ENCODE measurements around the gene PACSIN1. TPM values are rescaled to one million over a fixed set of nuclear protein-coding genes. Genes with fewer than 3 reads are reported as not detected.
A peak's percentile ranks its signal among the peaks of the same experiment; 100 is the strongest.
"Not testable (repeated sequence)": the region's sequence is repeated elsewhere in the genome, so short reads cannot be mapped to it uniquely, and the experiment has no call there.

The PACSIN1 gene
- total RNA-seq, 1 experiment from 2014 or later: not detected

GRCh38 chr6:34466242-34467185 is 638 bp downstream of the PACSIN1 start:
- no peaks in the 10 kb centered on the region for H3K36me3 ChIP-seq
- H3K4me1 ChIP-seq: no peaks in the 10 kb centered on the region
- H3K4me3 ChIP-seq: no peak overlapping the region
- no peaks in the 10 kb centered on the region for H3K27me3 ChIP-seq
- no peak overlapping the region for H3K27ac ChIP-seq
- no peaks in the 10 kb centered on the region for H3K9me3 ChIP-seq (replicated peaks)
- DNase-seq: no peak

GRCh38 chr6:34468378-34468892 is 2.6 kb downstream of the PACSIN1 start:
- Histone ChIP-seq H3K27ac (no peak overlapping the region), H3K4me3 (no peak overlapping the region), H3K36me3 (no peaks in the 10 kb centered on the region), H3K27me3 (no peaks in the 10 kb centered on the region), H3K9me3 (replicated peaks) (no peaks in the 10 kb centered on the region), H3K4me1 (no peaks in the 10 kb centered on the region)
- no peak for DNase-seq

GRCh38 chr6:34469499-34469898 is 3.6 kb downstream of the PACSIN1 start:
- H3K4me3 ChIP-seq: no peak overlapping the region
- H3K9me3 ChIP-seq (replicated peaks): 0 out of 2 replicates have a peak, but pooled peaks cover 2% of the 10 kb centered on the region
- no peak for DNase-seq
- no peaks in the 10 kb centered on the region for H3K36me3 ChIP-seq
- no peak overlapping the region for H3K27ac ChIP-seq
- H3K27me3 ChIP-seq: no peaks in the 10 kb centered on the region
- H3K4me1 ChIP-seq: no peaks in the 10 kb centered on the region

- H3K4me1 ChIP-seq: no peaks in the 10 kb centered on the region
- no peak overlapping the region for H3K27ac ChIP-seq
- no peak overlapping the region for H3K4me3 ChIP-seq
- 0 out of 2 replicates have a peak, but pooled peaks cover 2% of the 10 kb centered on the region for H3K9me3 ChIP-seq (replicated peaks)
- H3K36me3 ChIP-seq: no peaks in the 10 kb centered on the region
- H3K27me3 ChIP-seq: no peaks in the 10 kb centered on the region
- DNase-seq: no peak
Observed at GRCh38 chr6:34472425-34472824, 6.5 kb downstream of the PACSIN1 start.

GRCh38 chr6:34473967-34474366 is 8.1 kb downstream of the PACSIN1 start:
- Histone ChIP-seq H3K27me3 (no peaks in the 10 kb centered on the region), H3K4me1 (no peaks in the 10 kb centered on the region), H3K36me3 (no peaks in the 10 kb centered on the region), H3K27ac (no peak overlapping the region), H3K4me3 (no peak overlapping the region), H3K9me3 (replicated peaks) (0 out of 2 replicates have a peak, but pooled peaks cover 2% of the 10 kb centered on the region)
- DNase-seq: no peak

GRCh38 chr6:34474754-34475153 is 8.9 kb downstream of the PACSIN1 start:
- no peak overlapping the region for H3K4me3 ChIP-seq
- no peak for DNase-seq
- H3K9me3 ChIP-seq (replicated peaks): 0 out of 2 replicates have a peak, but pooled peaks cover 2% of the 10 kb centered on the region
- H3K36me3 ChIP-seq: no peaks in the 10 kb centered on the region
- no peaks in the 10 kb centered on the region for H3K27me3 ChIP-seq
- H3K27ac ChIP-seq: no peak overlapping the region
- H3K4me1 ChIP-seq: no peaks in the 10 kb centered on the region

GRCh38 chr6:34475238-34475682 is 9.4 kb downstream of the PACSIN1 start:
- H3K4me3 ChIP-seq: no peak overlapping the region
- DNase-seq: no peak
- no peak overlapping the region for H3K27ac ChIP-seq
- no peaks in the 10 kb centered on the region for H3K36me3 ChIP-seq
- 0 out of 2 replicates have a peak, but pooled peaks cover 2% of the 10 kb centered on the region for H3K9me3 ChIP-seq (replicated peaks)
- H3K27me3 ChIP-seq: no peaks in the 10 kb centered on the region
- H3K4me1 ChIP-seq: no peaks in the 10 kb centered on the region

- Histone ChIP-seq H3K4me1 (no peaks in the 10 kb centered on the region), H3K27ac (no peak overlapping the region), H3K27me3 (no peaks in the 10 kb centered on the region), H3K36me3 (no peaks in the 10 kb centered on the region), H3K4me3 (no peak overlapping the region), H3K9me3 (replicated peaks) (0 out of 2 replicates have a peak, but pooled peaks cover 2% of the 10 kb centered on the region)
- no peak for DNase-seq
Observed at GRCh38 chr6:34475767-34476328, 10.0 kb downstream of the PACSIN1 start.

- H3K9me3 ChIP-seq (replicated peaks): 0 out of 2 replicates have a peak, but pooled peaks cover 2% of the 10 kb centered on the region
- DNase-seq: peak; percentile 40 to 46
- no peaks in the 10 kb centered on the region for H3K4me1 ChIP-seq
- no peak overlapping the region for H3K4me3 ChIP-seq
- H3K36me3 ChIP-seq: no peaks in the 10 kb centered on the region
- H3K27ac ChIP-seq: no peak overlapping the region
- H3K27me3 ChIP-seq: no peaks in the 10 kb centered on the region
Observed at GRCh38 chr6:34476447-34476846, 10.6 kb downstream of the PACSIN1 start.

- DNase-seq: no peak
- Histone ChIP-seq H3K4me1 (no peaks in the 10 kb centered on the region), H3K27ac (no peak overlapping the region), H3K27me3 (no peaks in the 10 kb centered on the region), H3K9me3 (replicated peaks) (0 out of 2 replicates have a peak, but pooled peaks cover 2% of the 10 kb centered on the region), H3K4me3 (no peak overlapping the region), H3K36me3 (no peaks in the 10 kb centered on the region)
Observed at GRCh38 chr6:34476921-34477320, 11.0 kb downstream of the PACSIN1 start.

- H3K27ac ChIP-seq: no peak overlapping the region
- no peaks in the 10 kb centered on the region for H3K36me3 ChIP-seq
- H3K9me3 ChIP-seq (replicated peaks): 0 out of 2 replicates have a peak, but pooled peaks cover 2% of the 10 kb centered on the region
- no peaks in the 10 kb centered on the region for H3K27me3 ChIP-seq
- no peak overlapping the region for H3K4me3 ChIP-seq
- DNase-seq: no peak
- no peaks in the 10 kb centered on the region for H3K4me1 ChIP-seq
Observed at GRCh38 chr6:34478796-34479195, 12.9 kb downstream of the PACSIN1 start.

- H3K36me3 ChIP-seq; H3K4me1 ChIP-seq; H3K27ac ChIP-seq; H3K27me3 ChIP-seq; H3K9me3 ChIP-seq (replicated peaks); DNase-seq; H3K4me3 ChIP-seq: not testable (repeated sequence)
Observed at GRCh38 chr6:34483781-34484180, 17.9 kb downstream of the PACSIN1 start.

- H3K27ac ChIP-seq: no peak overlapping the region
- no peak for DNase-seq
- H3K36me3 ChIP-seq: no peaks in the 10 kb centered on the region
- H3K27me3 ChIP-seq: no peaks in the 10 kb centered on the region
- no peak overlapping the region for H3K4me3 ChIP-seq
- H3K9me3 ChIP-seq (replicated peaks): no peaks in the 10 kb centered on the region
- no peaks in the 10 kb centered on the region for H3K4me1 ChIP-seq
Observed at GRCh38 chr6:34484391-34484790, 18.5 kb downstream of the PACSIN1 start.

- Histone ChIP-seq H3K4me3 (no peak overlapping the region), H3K9me3 (replicated peaks) (no peaks in the 10 kb centered on the region), H3K27ac (no peak overlapping the region), H3K4me1 (no peaks in the 10 kb centered on the region), H3K36me3 (no peaks in the 10 kb centered on the region), H3K27me3 (no peaks in the 10 kb centered on the region)
- DNase-seq: no peak
Observed at GRCh38 chr6:34484899-34485298, 19.0 kb downstream of the PACSIN1 start.
